Measurements from ENCODE around the gene MSANTD1. TPM values are rescaled to one million over a fixed set of nuclear protein-coding genes. Genes with fewer than 3 reads are reported as not detected.
"Not testable (repeated sequence)": the region's sequence is repeated elsewhere in the genome, so short reads cannot be mapped to it uniquely, and the experiment has no call there.

The MSANTD1 gene
- total RNA-seq, 1 experiment from 2014 or later, result 0.19 TPM

- no peak for DNase-seq (ENCODE audit: low spot score)
Observed at GRCh38 chr4:3288571-3289094, 39.7 kb downstream of the MSANTD1 start.

GRCh38 chr4:3290476-3290875 is 41.5 kb downstream of the MSANTD1 start:
- DNase-seq (ENCODE audit: low spot score), result no peak

GRCh38 chr4:3290889-3291321 is 41.9 kb downstream of the MSANTD1 start:
- no peak for DNase-seq (ENCODE audit: low spot score)

GRCh38 chr4:3291411-3291968 is 42.5 kb downstream of the MSANTD1 start:
- DNase-seq (ENCODE audit: low spot score), result peak; percentile 18

GRCh38 chr4:3291969-3292570 is 43.1 kb downstream of the MSANTD1 start:
- peak; percentile 49 for DNase-seq (ENCODE audit: low spot score)

- DNase-seq (ENCODE audit: low spot score), result peak; percentile 94
Observed at GRCh38 chr4:3292571-3293400, 43.8 kb downstream of the MSANTD1 start, which contains the start of gene RGS12. Gene RGS12 (plus strand): TSS chr4:3293021. CDS start chr4:3316171, 23,150 bp downstream.

GRCh38 chr4:3293401-3294391 is 44.7 kb downstream of the MSANTD1 start:
- DNase-seq (ENCODE audit: low spot score), result peak; percentile 9

GRCh38 chr4:3294401-3295241 is 45.7 kb downstream of the MSANTD1 start:
- peak; percentile 3 for DNase-seq (ENCODE audit: low spot score)

- DNase-seq (ENCODE audit: low spot score), result peak; percentile 2
Observed at GRCh38 chr4:3295837-3296624, 47.1 kb downstream of the MSANTD1 start.

- no peak for DNase-seq (ENCODE audit: low spot score)
Observed at GRCh38 chr4:3296651-3297050, 47.7 kb downstream of the MSANTD1 start.

GRCh38 chr4:3297066-3297859 is 48.3 kb downstream of the MSANTD1 start:
- no peak for DNase-seq (ENCODE audit: low spot score)

GRCh38 chr4:3299122-3299975 is 50.4 kb downstream of the MSANTD1 start:
- no peak for DNase-seq (ENCODE audit: low spot score)

GRCh38 chr4:3299976-3300671 is 51.2 kb downstream of the MSANTD1 start:
- DNase-seq (ENCODE audit: low spot score), result no peak

- DNase-seq (ENCODE audit: low spot score), result not testable (repeated sequence)
Observed at GRCh38 chr4:3300882-3301281, 51.9 kb downstream of the MSANTD1 start.

- DNase-seq (ENCODE audit: low spot score), result no peak
Observed at GRCh38 chr4:3301450-3302172, 52.7 kb downstream of the MSANTD1 start.

GRCh38 chr4:3302173-3302785 is 53.3 kb downstream of the MSANTD1 start:
- DNase-seq (ENCODE audit: low spot score), result peak; percentile 47
